ENCODE measurements around the gene KIF5C. TPM values are rescaled to one million over a fixed set of nuclear protein-coding genes. Genes with fewer than 3 reads are reported as not detected.

KIF5C gene
- total RNA-seq, 1 donor from 2014 or later, result 26.8 TPM

DNA sequence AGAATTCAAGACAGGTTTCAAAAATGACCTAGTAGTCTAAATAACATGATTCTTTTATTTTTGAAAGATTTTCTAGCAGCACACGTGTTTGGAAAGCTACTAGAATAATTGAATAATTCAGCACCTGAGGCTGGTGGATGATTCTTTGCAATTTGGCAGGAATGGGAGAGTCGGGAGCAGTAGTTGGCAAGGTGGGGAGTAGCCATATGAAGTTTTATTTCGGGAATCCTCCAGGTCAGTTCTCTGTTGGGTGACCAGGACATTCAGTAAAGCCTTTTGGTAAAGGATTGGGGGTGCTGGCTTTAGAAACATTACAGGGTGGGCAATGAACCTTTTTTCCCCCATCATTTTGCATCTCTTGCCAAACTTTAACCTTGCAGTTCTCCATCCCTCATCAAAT is 88.4 kb downstream of the KIF5C start:
- Mint-ChIP-seq H3K9me3 (ENCODE audit: low read depth) (no peaks in the 10 kb centered on the region), H3K36me3 (ENCODE audit: insufficient read depth) (peaks cover 10% of the 10 kb centered on the region), H3K4me3 (ENCODE audit: low read depth) (no peak overlapping the region), H3K4me1 (ENCODE audit: low read depth) (no peaks in the 10 kb centered on the region), H3K27me3 (no peaks in the 10 kb centered on the region), H3K27ac (no peak overlapping the region)
- TF ChIP-seq, protein P1, sequence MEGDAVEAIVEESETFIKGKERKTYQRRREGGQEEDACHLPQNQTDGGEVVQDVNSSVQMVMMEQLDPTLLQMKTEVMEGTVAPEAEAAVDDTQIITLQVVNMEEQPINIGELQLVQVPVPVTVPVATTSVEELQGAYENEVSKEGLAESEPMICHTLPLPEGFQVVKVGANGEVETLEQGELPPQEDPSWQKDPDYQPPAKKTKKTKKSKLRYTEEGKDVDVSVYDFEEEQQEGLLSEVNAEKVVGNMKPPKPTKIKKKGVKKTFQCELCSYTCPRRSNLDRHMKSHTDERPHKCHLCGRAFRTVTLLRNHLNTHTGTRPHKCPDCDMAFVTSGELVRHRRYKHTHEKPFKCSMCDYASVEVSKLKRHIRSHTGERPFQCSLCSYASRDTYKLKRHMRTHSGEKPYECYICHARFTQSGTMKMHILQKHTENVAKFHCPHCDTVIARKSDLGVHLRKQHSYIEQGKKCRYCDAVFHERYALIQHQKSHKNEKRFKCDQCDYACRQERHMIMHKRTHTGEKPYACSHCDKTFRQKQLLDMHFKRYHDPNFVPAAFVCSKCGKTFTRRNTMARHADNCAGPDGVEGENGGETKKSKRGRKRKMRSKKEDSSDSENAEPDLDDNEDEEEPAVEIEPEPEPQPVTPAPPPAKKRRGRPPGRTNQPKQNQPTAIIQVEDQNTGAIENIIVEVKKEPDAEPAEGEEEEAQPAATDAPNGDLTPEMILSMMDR (IDR thresholded peaks at IDR 0.05; ENCODE audit: unreplicated experiment), result no peak
- DNase-seq (ENCODE audit: low spot score, unreplicated experiment), result no peak

DNA sequence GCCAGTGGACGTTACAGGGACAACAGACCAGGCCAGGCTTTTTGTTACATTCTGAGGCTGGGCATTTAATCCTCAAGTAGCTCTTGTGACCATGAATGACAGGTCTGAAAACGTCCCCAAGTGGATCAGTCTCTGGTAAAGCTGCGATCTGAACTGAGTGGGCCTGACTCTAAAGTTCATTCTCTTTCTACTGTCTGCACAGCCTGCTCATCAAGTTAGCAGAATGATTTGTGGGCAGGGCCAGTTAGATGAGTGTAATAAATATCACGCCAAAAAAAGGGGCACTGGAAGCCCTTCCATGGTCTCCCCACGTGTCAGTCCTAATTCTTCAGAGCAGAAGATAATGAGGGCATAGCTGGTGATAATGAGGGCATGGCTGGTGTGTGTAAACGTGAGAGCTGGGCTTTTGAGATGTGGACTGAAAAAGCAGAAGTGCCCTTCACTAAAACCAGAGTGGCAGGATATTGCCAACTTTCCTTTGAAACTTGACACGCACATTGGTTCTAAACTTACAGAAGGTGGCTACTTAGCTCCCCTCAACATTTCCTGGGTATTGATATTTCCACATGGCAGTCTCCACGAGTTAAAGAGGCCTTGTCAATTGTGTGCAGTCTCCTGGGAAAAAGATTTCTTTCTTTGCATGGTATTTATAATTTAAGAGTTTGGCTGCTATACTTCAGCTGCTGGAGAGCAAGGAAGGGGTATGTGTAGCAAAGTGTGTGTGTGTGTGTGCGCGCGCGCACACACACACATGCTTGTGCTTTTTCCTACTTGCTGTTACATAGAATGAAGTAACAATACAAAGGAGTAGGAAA is 90.8 kb downstream of the KIF5C start:
- TF ChIP-seq, protein P1 (IDR thresholded peaks at IDR 0.05; ENCODE audit: unreplicated experiment), result no peak
- no peak for DNase-seq (ENCODE audit: low spot score, unreplicated experiment)
- H3K27me3 Mint-ChIP-seq, result no peaks in the 10 kb centered on the region
- H3K27ac Mint-ChIP-seq, result no peak overlapping the region
- H3K4me3 Mint-ChIP-seq (ENCODE audit: low read depth), result no peak overlapping the region
- peaks cover 9% of the 10 kb centered on the region for H3K36me3 Mint-ChIP-seq (ENCODE audit: insufficient read depth)
- H3K4me1 Mint-ChIP-seq (ENCODE audit: low read depth), result no peaks in the 10 kb centered on the region
- no peaks in the 10 kb centered on the region for H3K9me3 Mint-ChIP-seq (ENCODE audit: low read depth)

DNA sequence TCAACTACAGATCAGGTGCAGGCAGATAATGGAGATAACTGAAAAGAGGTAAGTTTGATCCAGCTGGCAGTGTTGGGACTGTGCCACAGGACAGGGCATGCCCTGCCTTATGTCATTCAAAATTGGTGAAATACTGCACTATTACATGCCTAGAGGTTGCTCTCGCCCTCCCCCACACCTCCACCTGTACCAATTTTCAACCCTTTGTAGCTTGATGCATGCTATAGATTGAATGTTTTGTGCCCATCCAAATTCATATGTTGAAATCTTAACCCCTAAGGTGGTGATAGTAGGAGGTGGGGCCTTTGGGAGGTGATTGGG is 91.4 kb downstream of the KIF5C start:
- H3K9me3 Mint-ChIP-seq (ENCODE audit: low read depth), result no peaks in the 10 kb centered on the region
- H3K27ac Mint-ChIP-seq, result no peak overlapping the region
- H3K4me1 Mint-ChIP-seq (ENCODE audit: low read depth), result no peaks in the 10 kb centered on the region

DNA sequence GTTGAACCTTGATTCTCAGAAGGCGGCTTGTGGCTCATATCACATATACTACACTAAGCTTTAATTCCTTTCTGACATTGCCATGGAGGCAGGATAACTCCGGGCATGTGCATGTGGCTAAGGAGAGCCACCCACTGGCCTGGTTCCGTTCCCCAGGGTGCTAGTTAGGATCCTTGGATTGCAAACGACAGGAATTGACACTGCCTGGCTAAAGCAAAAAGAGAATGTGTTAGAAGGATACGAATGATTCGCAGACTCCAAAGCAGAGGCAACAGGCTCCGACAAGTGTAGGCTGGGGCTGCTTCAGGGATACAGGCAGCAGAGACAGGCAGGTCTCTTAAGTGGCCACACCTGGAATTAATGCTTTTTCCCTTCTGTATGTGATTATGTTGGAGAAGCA is 92.0 kb downstream of the KIF5C start:
- Mint-ChIP-seq H3K36me3 (ENCODE audit: insufficient read depth) (peaks cover 6% of the 10 kb centered on the region), H3K27ac (no peak overlapping the region), H3K27me3 (no peaks in the 10 kb centered on the region), H3K4me3 (ENCODE audit: low read depth) (no peak overlapping the region), H3K9me3 (ENCODE audit: low read depth) (no peaks in the 10 kb centered on the region), H3K4me1 (ENCODE audit: low read depth) (no peaks in the 10 kb centered on the region)
- TF ChIP-seq, protein P1 (IDR thresholded peaks at IDR 0.05; ENCODE audit: unreplicated experiment), result no peak
- no peak for DNase-seq (ENCODE audit: low spot score, unreplicated experiment)

More for the DNA sequence above, 91.4 kb downstream of the KIF5C start:
- H3K4me3 Mint-ChIP-seq (ENCODE audit: low read depth), result no peak overlapping the region
- peaks cover 9% of the 10 kb centered on the region for H3K36me3 Mint-ChIP-seq (ENCODE audit: insufficient read depth)
- TF ChIP-seq, protein P1 (IDR thresholded peaks at IDR 0.05; ENCODE audit: unreplicated experiment), result no peak
- no peak for DNase-seq (ENCODE audit: low spot score, unreplicated experiment)
- no peaks in the 10 kb centered on the region for H3K27me3 Mint-ChIP-seq

DNA sequence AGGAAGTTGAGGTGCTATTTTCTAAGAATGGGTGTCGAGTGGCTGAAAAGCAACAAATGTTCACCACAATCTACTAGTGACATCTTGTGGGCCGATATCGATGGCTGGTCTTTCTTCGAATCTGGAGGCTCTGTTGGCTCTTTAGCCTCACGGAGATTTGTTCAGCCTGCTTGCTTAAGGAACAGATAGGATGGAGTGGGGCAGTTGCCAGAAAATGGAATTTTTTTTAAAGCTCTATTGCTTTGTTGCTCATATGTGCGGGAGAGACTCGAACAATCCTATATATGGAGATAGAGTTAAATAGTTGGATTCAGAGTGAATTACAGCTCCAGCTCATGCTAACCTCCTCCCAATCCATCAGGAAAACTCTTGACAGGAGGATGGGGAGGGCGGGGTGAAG is 92.6 kb downstream of the KIF5C start:
- Mint-ChIP-seq H3K4me1 (ENCODE audit: low read depth) (no peaks in the 10 kb centered on the region), H3K27ac (no peak overlapping the region), H3K9me3 (ENCODE audit: low read depth) (no peaks in the 10 kb centered on the region), H3K27me3 (no peaks in the 10 kb centered on the region), H3K4me3 (ENCODE audit: low read depth) (no peak overlapping the region), H3K36me3 (ENCODE audit: insufficient read depth) (peaks cover 4% of the 10 kb centered on the region)
- DNase-seq (ENCODE audit: low spot score, unreplicated experiment), result no peak
- TF ChIP-seq, protein P1 (IDR thresholded peaks at IDR 0.05; ENCODE audit: unreplicated experiment), result no peak

Data from progenitor cell of endocrine pancreas (in vitro differentiated cells).